Kidney (tissue), 14 donors: ENCODE measurements around the gene PSMD3. TPM values are rescaled to one million over a fixed set of nuclear protein-coding genes. Genes with fewer than 3 reads are reported as not detected.

Experiments
- DNase-seq, 5 donors: peaks; one replicate each; pipeline ENCODE4 v3.0.0-alpha.2; 2013 to 2020
- FAIRE-seq: peaks from 2 replicates; lab custom pipeline; 2012; peaks lifted over from hg19 to GRCh38; lab: Jason Lieb, UNC
- H3K27ac ChIP-seq, 2 donors: one replicate each; pipeline ENCODE4 v1.7.0; 2013; ENCODE audit warnings: low read depth in 2 of 2, low read length in 2 of 2, inconsistent platforms in 1 of 2
- H3K27me3 ChIP-seq: one replicate; pipeline ENCODE4 v1.7.1; 2013; ENCODE audit warnings: low read length, inconsistent platforms; ENCODE audit not compliant: control insufficient read depth, insufficient read depth
- H3K36me3 ChIP-seq, 3 donors: one replicate each; pipeline versions ENCODE4 v1.7.0 to v1.7.1; 2013; ENCODE audit warnings: low read length in 3 of 3, control low read depth in 1 of 3, inconsistent platforms in 1 of 3; ENCODE audit not compliant: insufficient read depth in 3 of 3, control insufficient read depth in 2 of 3
- H3K4me1 ChIP-seq, 3 donors: one replicate each; pipeline versions ENCODE4 v1.7.0 to v1.7.1; 2013; ENCODE audit warnings: low read length in 3 of 3, inconsistent platforms in 1 of 3, low read depth in 1 of 3; ENCODE audit not compliant: control insufficient read depth in 2 of 3, insufficient read depth in 2 of 3
- H3K4me3 ChIP-seq, 3 donors: one replicate each; pipeline versions ENCODE4 v1.7.0 to v1.8.1; 2013; ENCODE audit warnings: low read length in 3 of 3, control low read depth in 1 of 3, inconsistent platforms in 1 of 3
- H3K9ac ChIP-seq, 3 donors: one replicate each; pipeline versions ENCODE4 v1.7.0 to v1.7.1; 2013; ENCODE audit warnings: low read length in 3 of 3, control low read depth in 1 of 3, inconsistent platforms in 1 of 3
- H3K9me3 ChIP-seq, 3 donors: one replicate each; pipeline versions ENCODE4 v1.7.0 to v1.7.1; 2013; ENCODE audit warnings: low read length in 3 of 3, control low read depth in 1 of 3, inconsistent platforms in 1 of 3; ENCODE audit not compliant: control insufficient read depth in 2 of 3, insufficient read depth in 1 of 3
- intact Hi-C: fragments of 100-400 bp; cut with DNase I; formaldehyde crosslinking; loops from one replicate; pipeline ENCODE4 v1.11.1; 2022
- polyA plus RNA-seq: library from polyadenylated mRNA; stranded (reverse); fragments of 350-450 nt; fragmentation: Illumina TruSeq; extraction: RNeasy Lipid Tissue Mini Kit (QIAGEN cat#74804); gene quantifications from one replicate; pipeline ENCODE4 v1.2.3, GENCODE V29; 2014; ENCODE audit warnings: low read depth, low replicate concordance; ENCODE audit not compliant: insufficient read depth
- total RNA-seq: library from RNA; stranded (reverse); fragmentation: NEBNext Ultra II Directional; extraction: Animal tissue kit (Norgen Biotek cat#: 25700); gene quantifications from one replicate; pipeline ENCODE4 v1.2.1, GENCODE V29; 2021
- TF ChIP-seq, protein P1 (sequence below): IDR thresholded peaks from 3 replicates; pipeline ENCODE4 v1.5.1; 2012; ENCODE audit warnings: mild to moderate bottlenecking, moderate library complexity, borderline replicate concordance; ENCODE audit not compliant: insufficient read depth; ENCODE audit errors: extremely low read depth
- donor health status: control.
- donor health status: control.
- donor health status: control.
- donor health status: control.
- donor health status: control.
- donor health status: DM: yes; HTN: yes; CAD: no.
- donor health status: Normal renal cell carcinoma (clear cell type).

Gene PSMD3
- total and polyA plus RNA-seq, 2 donors from 2014 or later, result 63.6 to 66.4 TPM

DNA sequence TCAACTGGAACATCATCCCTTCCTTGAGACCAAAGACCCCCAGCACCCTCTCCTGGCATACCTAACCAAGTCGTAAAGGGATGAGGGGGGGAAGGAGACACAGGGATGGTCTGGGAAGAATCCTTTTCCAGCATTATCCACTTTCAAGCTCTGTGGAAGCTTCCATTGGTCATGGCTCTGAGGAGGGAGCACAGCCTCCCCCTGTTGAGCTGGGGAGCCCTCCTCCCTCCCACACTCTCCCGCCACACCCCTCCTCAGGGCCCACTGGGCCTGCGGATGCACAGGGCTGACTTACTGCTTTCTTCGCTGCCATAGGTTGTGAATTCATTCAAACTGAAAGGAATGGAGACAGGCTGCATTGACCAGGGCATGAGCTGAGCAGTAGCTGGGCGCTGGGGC, 47.0 kb downstream of the PSMD3 start:
- H3K4me1 ChIP-seq, result peaks cover 0 to 10% (median 0%) of the 10 kb centered on the region in 3 donors
- H3K4me3 ChIP-seq, result no peak overlapping the region
- H3K9me3 ChIP-seq, result no peaks in the 10 kb centered on the region
- H3K27me3 ChIP-seq, result no peaks in the 10 kb centered on the region
- intact Hi-C loops, result no loop called here
- no peak for DNase-seq
- no peak for FAIRE-seq
- peaks cover 9 to 58% (median 39%) of the 10 kb centered on the region in 3 donors for H3K36me3 ChIP-seq
- no peak overlapping the region for H3K27ac ChIP-seq
- no peak overlapping the region for H3K9ac ChIP-seq
- TF ChIP-seq, protein P1, sequence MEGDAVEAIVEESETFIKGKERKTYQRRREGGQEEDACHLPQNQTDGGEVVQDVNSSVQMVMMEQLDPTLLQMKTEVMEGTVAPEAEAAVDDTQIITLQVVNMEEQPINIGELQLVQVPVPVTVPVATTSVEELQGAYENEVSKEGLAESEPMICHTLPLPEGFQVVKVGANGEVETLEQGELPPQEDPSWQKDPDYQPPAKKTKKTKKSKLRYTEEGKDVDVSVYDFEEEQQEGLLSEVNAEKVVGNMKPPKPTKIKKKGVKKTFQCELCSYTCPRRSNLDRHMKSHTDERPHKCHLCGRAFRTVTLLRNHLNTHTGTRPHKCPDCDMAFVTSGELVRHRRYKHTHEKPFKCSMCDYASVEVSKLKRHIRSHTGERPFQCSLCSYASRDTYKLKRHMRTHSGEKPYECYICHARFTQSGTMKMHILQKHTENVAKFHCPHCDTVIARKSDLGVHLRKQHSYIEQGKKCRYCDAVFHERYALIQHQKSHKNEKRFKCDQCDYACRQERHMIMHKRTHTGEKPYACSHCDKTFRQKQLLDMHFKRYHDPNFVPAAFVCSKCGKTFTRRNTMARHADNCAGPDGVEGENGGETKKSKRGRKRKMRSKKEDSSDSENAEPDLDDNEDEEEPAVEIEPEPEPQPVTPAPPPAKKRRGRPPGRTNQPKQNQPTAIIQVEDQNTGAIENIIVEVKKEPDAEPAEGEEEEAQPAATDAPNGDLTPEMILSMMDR, result no peak

DNA sequence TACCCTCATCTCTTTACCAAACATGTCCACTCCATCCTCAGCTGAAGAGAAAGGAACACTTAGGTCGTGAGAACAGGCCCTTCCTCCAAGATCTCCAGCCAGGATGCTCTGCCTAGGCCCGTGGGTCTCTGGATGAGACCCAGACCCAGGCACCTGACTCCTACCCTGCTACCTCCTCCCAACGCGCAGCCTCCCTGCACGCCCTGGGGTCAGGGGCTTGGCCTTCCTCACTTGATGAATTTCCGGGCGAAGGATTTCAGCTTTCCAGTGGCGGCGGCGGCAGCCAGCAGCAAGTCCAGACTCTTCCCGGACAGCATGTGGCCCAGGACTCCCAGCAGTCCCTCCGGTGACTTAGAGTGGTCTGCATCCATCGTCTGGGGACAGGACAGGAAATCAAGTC, 48.0 kb downstream of the PSMD3 start:
- no peaks in the 10 kb centered on the region for H3K27me3 ChIP-seq
- no peak overlapping the region for H3K9ac ChIP-seq
- H3K4me3 ChIP-seq, result no peak overlapping the region
- no peaks in the 10 kb centered on the region for H3K9me3 ChIP-seq
- H3K36me3 ChIP-seq, result peaks cover 9 to 55% (median 43%) of the 10 kb centered on the region in 3 donors
- intact Hi-C loops, result no loop called here
- H3K4me1 ChIP-seq, result peaks cover 0 to 15% (median 0%) of the 10 kb centered on the region in 3 donors
- no peak for DNase-seq
- no peak for FAIRE-seq
- no peak overlapping the region for H3K27ac ChIP-seq
- TF ChIP-seq, protein P1, result no peak

DNA sequence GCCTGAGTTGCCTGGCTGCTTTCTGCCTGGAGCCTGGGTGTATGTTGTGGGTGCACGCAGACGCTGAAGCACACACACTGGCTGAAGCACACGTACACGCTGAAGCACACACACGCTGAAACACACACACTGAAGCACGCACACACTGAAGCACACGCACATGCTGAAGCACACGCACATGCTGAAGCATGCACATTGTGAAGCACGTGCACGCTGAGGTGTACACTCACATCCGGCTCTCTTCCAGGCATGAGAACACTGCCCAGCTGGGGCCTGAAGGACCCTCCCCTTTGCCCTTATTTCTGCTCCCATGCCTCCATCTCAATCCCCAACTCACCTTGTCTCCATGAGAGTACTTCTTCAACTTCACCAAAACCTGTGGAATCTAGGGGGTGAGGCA, 51.1 kb downstream of the PSMD3 start:
- H3K27me3 ChIP-seq, result no peaks in the 10 kb centered on the region
- peaks cover 8 to 43% (median 38%) of the 10 kb centered on the region in 3 donors for H3K36me3 ChIP-seq
- H3K27ac ChIP-seq, result peak overlapping the region in 1 of 2 donors; percentile 17
- DNase-seq, result no peak
- TF ChIP-seq, protein P1, result no peak
- intact Hi-C loops, result no loop called here
- peaks cover 0 to 13% (median 0%) of the 10 kb centered on the region in 3 donors for H3K4me1 ChIP-seq
- no peak overlapping the region for H3K9ac ChIP-seq
- H3K9me3 ChIP-seq, result no peaks in the 10 kb centered on the region
- H3K4me3 ChIP-seq, result no peak overlapping the region
- FAIRE-seq, result no peak
